MM.1S (cell line): ENCODE data around the gene SSBP1.

Experiments
- CTCF ChIP-seq: fragments of 300-600 bp; sonication (generic); IDR thresholded peaks from 2 replicates; pipeline ENCODE4 v1.5.1; 2016; ENCODE audit warnings: antibody characterized with exemption, low read length, mixed read lengths
- EZH2 ChIP-seq: fragments of 300-600 bp; sonication (generic); optimal IDR thresholded peaks from 2 replicates; pipeline ENCODE3; 2017; ENCODE audit warnings: low read depth, mild to moderate bottlenecking, antibody characterized with exemption, low read length, mixed read lengths

- TF ChIP-seq CTCF: peak; percentile 52
- no peak for TF ChIP-seq EZH2
Measured at GRCh38 chr7:141752634-141753033, 14.5 kb downstream of the SSBP1 start.
